Kidney capillary endothelial cell (primary cell): ENCODE data around the gene MAP1LC3B2.
"Not testable (repeated sequence)": the region's sequence is repeated elsewhere in the genome, so short reads cannot be mapped to it uniquely, and the experiment has no call there.

Experiments used
- DNase-seq: peaks from one replicate; pipeline ENCODE4 v3.0.0-alpha.2; 2018; ENCODE audit warnings: low spot score

The MAP1LC3B2 gene

DNA sequence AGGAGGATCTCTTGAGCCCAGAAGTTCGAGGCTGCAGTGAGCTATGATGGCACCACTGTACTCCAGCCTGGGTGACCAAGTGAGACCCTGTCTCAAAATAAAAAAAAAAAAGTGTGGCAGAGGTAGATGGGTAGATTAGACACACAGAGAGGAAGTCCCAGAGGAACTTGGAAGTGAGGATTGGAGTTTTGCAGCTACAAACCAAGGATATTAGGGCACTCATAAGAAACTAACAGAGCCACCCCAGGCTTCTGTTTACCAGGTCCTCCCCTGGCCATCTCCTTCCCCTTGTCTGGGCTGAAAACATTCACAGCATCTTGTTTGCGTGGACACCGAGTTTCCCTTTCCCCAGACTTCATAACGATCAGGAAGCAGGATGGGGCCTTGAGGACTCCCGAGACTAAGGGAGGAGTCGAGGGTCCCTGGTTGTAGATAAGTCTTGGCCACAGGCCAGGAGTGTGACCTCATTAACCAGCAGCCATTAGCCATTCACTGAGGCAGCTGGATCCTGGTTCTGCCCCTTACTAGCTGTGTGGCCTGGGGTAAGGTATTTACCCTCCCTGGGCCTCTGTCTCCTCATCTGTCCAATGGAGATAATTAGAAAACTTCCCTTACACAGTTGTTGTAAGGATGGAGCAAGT is 2.1 kb downstream of the MAP1LC3B2 start:
- DNase-seq, result no peak

DNA sequence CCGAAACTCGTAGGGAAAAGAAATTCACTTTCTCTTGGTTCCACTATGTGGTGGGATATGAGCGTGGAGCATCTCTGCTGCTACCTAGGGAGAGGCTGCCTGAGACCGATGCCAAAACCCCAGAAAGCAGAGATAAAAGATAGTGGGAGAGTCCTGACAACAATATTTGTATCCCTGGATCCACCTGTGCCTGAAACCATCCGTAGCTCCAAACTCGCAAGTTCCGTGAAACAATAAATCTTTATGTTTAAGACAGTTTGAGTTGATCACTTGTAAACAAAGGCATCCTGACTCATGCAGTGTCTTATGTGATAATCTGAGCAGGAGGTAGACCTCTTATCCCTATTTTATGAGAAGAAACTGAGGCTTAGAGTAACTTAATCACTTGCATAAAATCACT is 2.9 kb downstream of the MAP1LC3B2 start:
- DNase-seq, result no peak

DNA sequence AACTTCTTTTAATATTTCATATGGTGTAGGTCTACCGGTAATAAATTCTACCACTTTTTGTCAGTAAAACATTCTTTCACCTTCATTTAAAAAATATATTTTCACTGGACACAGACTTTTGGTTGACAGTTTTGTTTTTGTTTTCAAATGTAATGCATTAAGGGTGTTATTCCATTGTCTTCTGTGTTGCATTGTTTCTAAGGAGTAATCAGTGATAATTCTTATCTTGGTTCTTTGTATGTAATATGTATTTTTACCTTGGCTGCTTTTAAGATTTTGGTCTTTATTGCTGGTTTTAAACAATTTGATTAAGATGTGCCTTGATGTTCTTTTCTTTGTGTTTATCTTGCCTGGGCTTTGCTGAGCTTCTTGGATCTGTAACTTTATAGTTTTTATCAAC is 4.1 kb downstream of the MAP1LC3B2 start:
- no peak for DNase-seq

DNA sequence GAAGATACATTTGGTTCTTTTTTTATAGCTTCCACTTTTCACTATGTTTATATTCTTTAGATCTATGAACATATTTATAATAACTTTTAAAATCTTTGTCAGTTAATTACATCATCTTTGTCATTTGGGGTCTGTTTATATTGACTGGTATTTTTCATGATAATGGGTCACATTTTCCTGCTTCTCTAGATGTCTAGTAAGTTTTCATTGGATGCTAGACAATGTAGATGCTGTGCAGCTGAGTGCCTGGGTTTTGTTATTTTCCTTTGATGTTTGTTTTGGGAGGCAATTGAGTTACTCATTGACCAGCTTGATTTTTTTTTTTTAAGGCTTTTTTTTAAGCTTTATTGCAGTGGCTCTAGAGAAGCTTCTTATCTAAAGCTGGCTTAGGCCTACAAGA is 4.9 kb downstream of the MAP1LC3B2 start:
- DNase-seq, result no peak

DNA sequence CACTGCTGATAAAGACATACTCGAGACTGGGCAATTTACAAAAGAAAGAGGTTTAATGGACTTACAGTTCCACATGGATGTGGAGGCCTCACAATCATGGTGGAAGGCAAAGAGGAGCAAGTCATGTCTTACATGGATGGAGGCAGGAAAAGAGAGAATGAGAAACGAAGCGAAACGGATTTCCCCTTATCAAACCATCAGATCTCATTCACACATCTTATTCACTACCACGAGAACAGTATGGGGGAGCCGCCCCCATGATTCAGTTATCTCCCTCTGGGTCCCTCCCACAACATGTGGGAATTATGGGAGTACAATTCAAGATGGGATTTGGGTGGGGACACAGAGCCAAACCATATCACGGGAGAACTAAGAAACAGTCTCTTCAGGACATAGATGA is 6.0 kb downstream of the MAP1LC3B2 start:
- DNase-seq, result not testable (repeated sequence)

GRCh38 chr12:116565963-116566362 is 6.8 kb downstream of the MAP1LC3B2 start:
- no peak for DNase-seq

GRCh38 chr12:116568203-116568602 is 9.0 kb downstream of the MAP1LC3B2 start:
- DNase-seq, result no peak

GRCh38 chr12:116571089-116571488 is 11.9 kb downstream of the MAP1LC3B2 start:
- DNase-seq, result no peak

GRCh38 chr12:116573776-116574175 is 14.6 kb downstream of the MAP1LC3B2 start:
- no peak for DNase-seq

- not testable (repeated sequence) for DNase-seq
Measured at GRCh38 chr12:116575754-116576153, 16.6 kb downstream of the MAP1LC3B2 start.

DNA sequence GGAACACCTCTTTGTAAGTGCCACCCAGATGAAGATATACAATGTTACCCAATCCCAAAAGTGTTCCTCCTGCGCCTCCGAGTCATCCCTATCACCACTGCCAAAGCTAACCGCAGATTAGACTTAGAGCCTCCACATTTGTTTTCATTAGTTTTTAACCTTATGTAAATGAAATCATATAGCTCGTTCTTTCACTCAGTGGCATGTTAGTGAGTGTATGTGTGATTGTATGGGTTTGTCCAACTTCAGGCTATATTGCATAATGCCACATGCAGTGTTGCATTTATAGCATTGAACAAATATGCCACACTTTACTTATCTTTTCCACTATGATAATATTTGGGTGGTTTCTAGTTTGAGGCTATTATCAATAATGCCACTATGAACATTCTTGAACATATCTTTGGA is 18.0 kb downstream of the MAP1LC3B2 start:
- DNase-seq, result no peak

DNA sequence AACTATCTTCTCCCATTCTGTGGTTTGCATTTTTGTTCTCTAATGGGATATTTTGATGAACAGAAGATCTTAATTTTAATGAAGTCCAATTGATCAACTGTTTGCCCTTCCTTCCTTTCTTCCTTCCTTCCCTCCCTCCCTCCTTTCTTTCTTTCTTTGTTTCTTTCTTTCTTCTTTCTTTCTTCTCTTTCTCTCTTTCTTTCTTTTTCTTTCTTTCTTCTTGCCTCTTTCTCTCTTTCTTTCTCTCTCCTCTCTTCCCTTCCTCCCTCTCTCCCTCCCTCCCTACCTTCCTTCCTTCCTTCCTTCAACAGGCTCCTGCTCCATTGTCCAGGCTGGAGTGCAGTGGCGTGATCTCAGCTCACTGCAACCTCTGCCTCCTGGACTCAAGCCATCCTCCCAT is 18.9 kb downstream of the MAP1LC3B2 start:
- no peak for DNase-seq

GRCh38 chr12:116582610-116583009 is 23.4 kb downstream of the MAP1LC3B2 start:
- no peak for DNase-seq

- DNase-seq, result no peak
Measured at GRCh38 chr12:116583129-116583694, 24.0 kb downstream of the MAP1LC3B2 start.

GRCh38 chr12:116587270-116587669 is 28.1 kb downstream of the MAP1LC3B2 start:
- DNase-seq, result no peak

DNA sequence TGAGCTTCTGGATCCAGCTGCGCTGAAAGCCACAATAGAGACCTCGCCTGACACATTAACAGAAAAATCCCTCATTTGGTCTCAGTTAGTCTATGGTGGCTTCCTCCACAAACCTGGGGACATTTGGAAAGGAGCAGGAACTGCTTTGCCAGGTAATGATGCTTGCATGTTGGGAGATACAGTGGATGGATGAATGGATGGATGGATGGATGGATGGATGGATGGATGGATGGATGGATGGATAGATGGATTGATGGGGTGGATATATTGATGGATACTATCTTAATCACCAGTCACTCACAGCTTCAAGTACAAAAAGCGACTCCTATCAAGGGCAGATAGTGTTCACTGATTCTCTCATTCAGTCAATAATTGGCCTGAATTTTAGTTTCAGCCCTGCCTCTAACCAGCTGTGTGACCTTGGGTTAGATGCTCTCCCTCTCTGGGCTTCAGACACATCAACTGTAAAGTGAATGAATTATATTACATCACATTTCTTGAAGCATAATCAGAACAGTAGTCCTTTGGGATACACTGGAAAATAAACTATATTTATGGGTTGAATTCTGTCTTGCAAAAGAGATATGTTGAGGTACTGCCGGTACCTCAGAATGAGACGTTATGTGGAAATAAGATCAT is 29.3 kb downstream of the MAP1LC3B2 start:
- DNase-seq, result no peak

GRCh38 chr12:116589581-116589980 is 30.4 kb downstream of the MAP1LC3B2 start:
- DNase-seq, result no peak

GRCh38 chr12:116590561-116590960 is 31.4 kb downstream of the MAP1LC3B2 start:
- no peak for DNase-seq

- DNase-seq, result no peak
Measured at GRCh38 chr12:116591855-116592637, 32.9 kb downstream of the MAP1LC3B2 start.

GRCh38 chr12:116592731-116593130 is 33.5 kb downstream of the MAP1LC3B2 start:
- no peak for DNase-seq

- DNase-seq, result no peak
Measured at GRCh38 chr12:116594325-116595038, 35.3 kb downstream of the MAP1LC3B2 start.

- no peak for DNase-seq
Measured at GRCh38 chr12:116595186-116595585, 36.0 kb downstream of the MAP1LC3B2 start.
